ENCODE data around the gene CNN3. TPM values are rescaled to one million over a fixed set of nuclear protein-coding genes. Genes with fewer than 3 reads are reported as not detected.

Gene CNN3
- total RNA-seq: 1 to 10 TPM; 2.5 to 3.1 TPM

GRCh38 chr1:94926915-94927404 is at the start of gene CNN3:
CNN3 (minus strand) TSS chr1:94927110; CDS start chr1:94926894, 216 bp downstream.
- peak; percentile 80 for DNase-seq
- H3K27ac Mint-ChIP-seq: peak within 1 kb of the TSS; percentile 74
- ChIA-PET CTCF (interaction anchor here (0.7 to 1.4 kb wide), 2 partner anchors 72 to 91 kb away, joined by 3 read pairs; no protein-coding TSS in a partner anchor), POLR2A (no interaction called here)
- intact Hi-C loops (cut with DNase I, micrococcal nuclease): loop anchor here in 1 of 2 experiments (1.0 to 2.0 kb wide), 3 partner anchors 36 to 307 kb away; partner anchors contain the start of gene RWDD3
- H3K9me3 Mint-ChIP-seq (ENCODE audit: low read depth): no peaks in the 10 kb centered on the region
- peaks cover 13% of the 10 kb centered on the region for H3K4me1 Mint-ChIP-seq
- H3K36me3 Mint-ChIP-seq (ENCODE audit: low read depth): peaks cover 2% of the 10 kb centered on the region
- peaks cover 35% of the 10 kb centered on the region for H3K27me3 Mint-ChIP-seq
- ATAC-seq: peak; percentile 87
- peak within 1 kb of the TSS; percentile 69 for H3K4me3 Mint-ChIP-seq

DNA sequence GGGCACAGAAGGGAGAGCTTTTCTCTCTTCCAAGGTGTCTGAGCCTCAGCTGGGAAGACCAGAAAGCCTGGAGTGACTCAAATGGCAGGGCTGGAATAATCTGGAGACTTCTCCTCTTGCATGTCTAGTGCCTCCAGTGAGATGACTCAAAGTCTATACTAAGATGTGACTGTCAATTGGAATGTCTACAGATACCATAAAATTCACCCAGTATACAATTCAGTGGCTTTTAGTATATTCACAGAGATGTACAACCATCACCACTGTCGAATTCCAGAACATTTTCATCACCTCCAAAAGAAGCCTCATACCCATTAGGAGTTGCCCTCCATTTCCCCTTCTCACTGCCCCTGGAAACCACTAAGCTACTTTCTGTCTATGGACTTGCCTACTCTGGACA is 47.9 kb upstream of the CNN3 start:
- ChIA-PET CTCF (interaction anchor here (1.4 kb wide), 1 partner anchor 14 kb away, joined by 5 read pairs; no protein-coding TSS in a partner anchor), POLR2A (no interaction called here)
- DNase-seq (no peak), ATAC-seq (no peak)
- H3K4me1 Mint-ChIP-seq: no peaks in the 10 kb centered on the region
- H3K36me3 Mint-ChIP-seq (ENCODE audit: low read depth): no peaks in the 10 kb centered on the region
- no peak overlapping the region for H3K27ac Mint-ChIP-seq
- intact Hi-C loops (cut with DNase I, micrococcal nuclease): no loop called here
- no peaks in the 10 kb centered on the region for H3K27me3 Mint-ChIP-seq
- H3K9me3 Mint-ChIP-seq (ENCODE audit: low read depth): no peaks in the 10 kb centered on the region
- H3K4me3 Mint-ChIP-seq: no peak overlapping the region

DNA sequence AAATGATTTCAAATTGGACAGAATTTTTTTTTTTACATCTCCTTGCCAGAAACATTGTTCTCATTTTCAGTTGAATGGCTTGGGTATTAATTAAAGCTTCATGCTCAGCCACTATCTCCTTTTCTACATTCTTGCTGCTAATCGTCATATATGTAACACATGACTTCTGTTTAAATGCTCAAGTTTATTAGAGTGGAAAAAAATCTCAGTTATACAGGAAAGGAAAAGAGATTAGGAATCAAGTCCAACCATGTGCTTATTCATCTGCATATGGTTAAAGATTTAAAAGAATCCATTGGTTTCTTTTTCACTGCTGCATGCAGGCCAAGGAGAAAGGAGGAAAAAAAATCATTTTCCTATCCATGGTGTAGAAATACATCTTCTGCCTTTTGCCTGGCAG is 47.3 kb upstream of the CNN3 start:
- Mint-ChIP-seq H3K9me3 (ENCODE audit: low read depth) (no peaks in the 10 kb centered on the region), H3K27ac (no peak overlapping the region), H3K4me3 (no peak overlapping the region), H3K36me3 (ENCODE audit: low read depth) (no peaks in the 10 kb centered on the region), H3K27me3 (no peaks in the 10 kb centered on the region), H3K4me1 (no peaks in the 10 kb centered on the region)
- POLR2A ChIA-PET: no interaction called here
- ATAC-seq (no peak), DNase-seq (no peak)
- CTCF ChIA-PET: no interaction called here
- intact Hi-C loops (cut with DNase I, micrococcal nuclease): no loop called here

DNA sequence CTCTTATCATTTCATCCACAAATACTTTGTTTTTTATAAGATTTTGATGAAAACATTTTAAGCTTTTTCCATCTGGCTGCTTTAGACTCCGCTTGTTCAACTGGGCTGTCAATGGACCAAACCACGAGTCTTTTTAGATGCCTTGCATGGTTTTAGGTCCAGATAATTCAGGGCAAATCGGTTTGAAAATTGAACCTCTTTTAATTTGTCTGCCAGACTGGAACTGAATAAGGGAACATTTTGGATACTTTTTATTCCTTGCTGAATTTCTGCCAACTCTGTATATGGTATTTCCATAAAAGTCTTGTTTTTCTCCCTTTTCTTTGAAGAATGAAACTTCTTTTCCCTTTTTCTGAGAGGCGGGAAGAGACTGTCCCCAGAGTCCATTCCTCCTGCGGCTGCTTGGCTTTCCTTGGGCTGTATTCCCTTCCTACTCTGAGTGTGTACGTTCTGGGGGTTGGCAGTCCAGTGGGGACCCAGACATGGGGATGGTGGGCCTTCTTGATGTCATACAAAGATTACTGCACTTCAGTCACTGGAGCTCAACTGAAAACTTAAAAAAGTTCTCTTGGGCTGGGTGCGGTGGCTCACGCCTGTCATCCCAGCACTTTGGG is 46.5 kb upstream of the CNN3 start:
- no peaks in the 10 kb centered on the region for H3K36me3 Mint-ChIP-seq (ENCODE audit: low read depth)
- H3K4me3 Mint-ChIP-seq: no peak overlapping the region
- no peaks in the 10 kb centered on the region for H3K4me1 Mint-ChIP-seq
- no peaks in the 10 kb centered on the region for H3K27me3 Mint-ChIP-seq
- ChIA-PET POLR2A (no interaction called here), CTCF (no interaction called here)
- no peak overlapping the region for H3K27ac Mint-ChIP-seq
- no peak for DNase-seq
- no peak for ATAC-seq
- intact Hi-C loops (cut with DNase I, micrococcal nuclease): no loop called here
- H3K9me3 Mint-ChIP-seq (ENCODE audit: low read depth): no peaks in the 10 kb centered on the region

DNA sequence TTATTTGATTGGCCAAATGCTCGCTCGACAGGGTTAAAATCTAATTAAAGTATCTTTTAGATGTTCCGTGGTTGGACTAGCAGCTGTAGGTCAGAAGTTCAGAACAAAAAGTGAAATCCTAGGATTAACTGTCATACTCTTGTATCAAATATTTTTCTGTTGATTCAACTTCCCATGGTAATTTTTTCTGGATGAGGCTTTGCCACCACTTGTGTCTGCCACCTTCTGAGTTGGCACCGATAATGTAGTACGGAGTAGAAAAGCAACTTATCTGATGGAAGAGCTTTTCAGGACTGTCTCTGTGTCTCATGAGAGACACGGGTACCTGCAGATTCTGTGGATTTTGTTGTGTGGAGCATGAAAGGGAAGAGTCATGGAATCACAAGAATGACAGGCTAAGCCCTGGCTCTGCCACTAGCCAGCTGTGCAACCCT is 44.6 kb upstream of the CNN3 start:
- no peak overlapping the region for H3K27ac Mint-ChIP-seq
- no peaks in the 10 kb centered on the region for H3K36me3 Mint-ChIP-seq (ENCODE audit: low read depth)
- intact Hi-C loops (cut with DNase I, micrococcal nuclease): no loop called here
- no peaks in the 10 kb centered on the region for H3K27me3 Mint-ChIP-seq
- ATAC-seq (no peak), DNase-seq (no peak)
- POLR2A ChIA-PET: no interaction called here
- no peaks in the 10 kb centered on the region for H3K9me3 Mint-ChIP-seq (ENCODE audit: low read depth)
- CTCF ChIA-PET: interaction anchor here (0.6 kb wide), 1 partner anchor 66 kb away, joined by 3 read pairs; no protein-coding TSS in a partner anchor
- no peak overlapping the region for H3K4me3 Mint-ChIP-seq
- no peaks in the 10 kb centered on the region for H3K4me1 Mint-ChIP-seq

GRCh38 chr1:94970783-94971182 is 43.9 kb upstream of the CNN3 start:
- ATAC-seq (no peak), DNase-seq (no peak)
- ChIA-PET CTCF (no interaction called here), POLR2A (no interaction called here)
- Mint-ChIP-seq H3K4me3 (no peak overlapping the region), H3K36me3 (ENCODE audit: low read depth) (no peaks in the 10 kb centered on the region), H3K27me3 (no peaks in the 10 kb centered on the region), H3K9me3 (ENCODE audit: low read depth) (no peaks in the 10 kb centered on the region), H3K4me1 (no peaks in the 10 kb centered on the region), H3K27ac (no peak overlapping the region)
- intact Hi-C loops (cut with DNase I, micrococcal nuclease): no loop called here

DNA sequence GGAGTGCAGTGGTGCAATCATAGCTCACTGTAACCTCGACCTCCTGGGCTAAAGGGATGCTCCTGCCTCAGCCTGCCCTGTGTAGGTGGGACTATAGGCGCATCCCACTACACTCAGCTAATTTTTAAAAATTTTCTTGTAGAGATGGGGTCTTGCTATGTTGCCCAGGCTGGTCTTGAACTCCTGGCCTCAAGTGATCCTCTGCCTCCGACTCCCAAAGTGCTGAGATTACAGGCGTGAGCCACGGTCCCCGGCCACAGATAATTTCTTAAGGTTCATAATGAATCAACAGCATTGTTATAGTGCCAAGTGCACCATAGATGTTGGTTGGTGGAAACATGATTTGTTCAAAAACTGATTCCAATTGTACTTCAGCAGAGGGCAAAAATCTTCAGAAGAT is 42.2 kb upstream of the CNN3 start:
- POLR2A ChIA-PET: no interaction called here
- Mint-ChIP-seq H3K36me3 (ENCODE audit: low read depth) (no peaks in the 10 kb centered on the region), H3K27ac (no peak overlapping the region), H3K4me3 (no peak overlapping the region), H3K27me3 (no peaks in the 10 kb centered on the region), H3K9me3 (ENCODE audit: low read depth) (no peaks in the 10 kb centered on the region), H3K4me1 (no peaks in the 10 kb centered on the region)
- intact Hi-C loops (cut with DNase I, micrococcal nuclease): loop anchor here in 1 of 2 experiments (10.0 kb wide), 1 partner anchor 266 kb away; the partner anchor contains the start of gene RWDD3
- ATAC-seq: no peak
- CTCF ChIA-PET: no interaction called here
- DNase-seq: no peak

GRCh38 chr1:94966033-94966432 is 39.1 kb upstream of the CNN3 start:
- no peaks in the 10 kb centered on the region for H3K9me3 Mint-ChIP-seq (ENCODE audit: low read depth)
- intact Hi-C loops (cut with DNase I, micrococcal nuclease): loop anchor here in 1 of 2 experiments (10.0 kb wide), 1 partner anchor 269 kb away; the partner anchor contains the start of gene RWDD3
- DNase-seq (no peak), ATAC-seq (no peak)
- H3K27ac Mint-ChIP-seq: no peak overlapping the region
- POLR2A ChIA-PET: no interaction called here
- peaks cover 4% of the 10 kb centered on the region for H3K4me1 Mint-ChIP-seq
- H3K27me3 Mint-ChIP-seq: no peaks in the 10 kb centered on the region
- CTCF ChIA-PET: interaction anchor here (1.8 kb wide), 1 partner anchor 12 kb away, joined by 4 read pairs; no protein-coding TSS in a partner anchor
- H3K36me3 Mint-ChIP-seq (ENCODE audit: low read depth): no peaks in the 10 kb centered on the region
- H3K4me3 Mint-ChIP-seq: no peak overlapping the region

GRCh38 chr1:94963864-94964263 is 37.0 kb upstream of the CNN3 start:
- no peak overlapping the region for H3K27ac Mint-ChIP-seq
- no peak for DNase-seq
- no peaks in the 10 kb centered on the region for H3K27me3 Mint-ChIP-seq
- no peaks in the 10 kb centered on the region for H3K9me3 Mint-ChIP-seq (ENCODE audit: low read depth)
- ATAC-seq: no peak
- intact Hi-C loops (cut with DNase I, micrococcal nuclease): loop anchor here (2.0 to 10.0 kb wide), 3 partner anchors 37 to 271 kb away; partner anchors contain the start of genes RWDD3 (in 2 of the 2) and CNN3 (in 1 of the 2)
- no peaks in the 10 kb centered on the region for H3K36me3 Mint-ChIP-seq (ENCODE audit: low read depth)
- H3K4me1 Mint-ChIP-seq: peaks cover 4% of the 10 kb centered on the region
- ChIA-PET CTCF (interaction anchor here (0.6 to 0.8 kb wide), 2 partner anchors 28 to 109 kb away, joined by 4 to 5 read pairs; no protein-coding TSS in a partner anchor), POLR2A (interaction anchor here (0.6 kb wide), 1 partner anchor 18 kb away, joined by 14 read pairs; no protein-coding TSS in a partner anchor)
- no peak overlapping the region for H3K4me3 Mint-ChIP-seq

- Mint-ChIP-seq H3K27ac (peak overlapping the region; percentile 94), H3K4me1 (peaks cover 4% of the 10 kb centered on the region), H3K9me3 (ENCODE audit: low read depth) (no peaks in the 10 kb centered on the region), H3K4me3 (peak overlapping the region; percentile 74), H3K36me3 (ENCODE audit: low read depth) (no peaks in the 10 kb centered on the region), H3K27me3 (no peaks in the 10 kb centered on the region)
- peak; percentile 42 for DNase-seq
- intact Hi-C loops (cut with DNase I, micrococcal nuclease): loop anchor here (2.0 to 10.0 kb wide), 3 partner anchors 36 to 272 kb away; partner anchors contain the start of genes RWDD3 (in 2 of the 2) and CNN3 (in 1 of the 2)
- peak; percentile 88 for ATAC-seq
- ChIA-PET CTCF (interaction anchor here (0.7 to 1.8 kb wide), 2 partner anchors 108 to 328 kb away, joined by 3 to 7 read pairs; no protein-coding TSS in a partner anchor), POLR2A (interaction anchor here (0.5 kb wide), 1 partner anchor 1823 kb away, joined by 3 read pairs; no protein-coding TSS in a partner anchor)
These were observed 35.7 kb upstream of the CNN3 start for GRCh38 chr1:94962409-94963265.

GRCh38 chr1:94961988-94962387 is 35.1 kb upstream of the CNN3 start:
- Mint-ChIP-seq H3K9me3 (ENCODE audit: low read depth) (no peaks in the 10 kb centered on the region), H3K4me1 (peaks cover 4% of the 10 kb centered on the region), H3K36me3 (ENCODE audit: low read depth) (no peaks in the 10 kb centered on the region), H3K27me3 (no peaks in the 10 kb centered on the region), H3K4me3 (no peak overlapping the region), H3K27ac (peak overlapping the region; percentile 42)
- DNase-seq: no peak
- ATAC-seq: no peak
- CTCF ChIA-PET: interaction anchor here (0.7 to 1.8 kb wide), 2 partner anchors 107 to 328 kb away, joined by 3 to 7 read pairs; no protein-coding TSS in a partner anchor
- POLR2A ChIA-PET: interaction anchor here (0.8 kb wide), 1 partner anchor 203 kb away, joined by 5 read pairs; no protein-coding TSS in a partner anchor
- intact Hi-C loops (cut with DNase I, micrococcal nuclease): loop anchor here (2.0 to 10.0 kb wide), 3 partner anchors 35 to 273 kb away; partner anchors contain the start of genes RWDD3 (in 2 of the 2) and CNN3 (in 1 of the 2)

All from activated CD4-positive, alpha-beta T cell treated with anti-CD3 and anti-CD28 coated beads for 36 hours (primary cell).